Measurements from ENCODE around the gene ATP6V0E2.

The ATP6V0E2 gene

DNA sequence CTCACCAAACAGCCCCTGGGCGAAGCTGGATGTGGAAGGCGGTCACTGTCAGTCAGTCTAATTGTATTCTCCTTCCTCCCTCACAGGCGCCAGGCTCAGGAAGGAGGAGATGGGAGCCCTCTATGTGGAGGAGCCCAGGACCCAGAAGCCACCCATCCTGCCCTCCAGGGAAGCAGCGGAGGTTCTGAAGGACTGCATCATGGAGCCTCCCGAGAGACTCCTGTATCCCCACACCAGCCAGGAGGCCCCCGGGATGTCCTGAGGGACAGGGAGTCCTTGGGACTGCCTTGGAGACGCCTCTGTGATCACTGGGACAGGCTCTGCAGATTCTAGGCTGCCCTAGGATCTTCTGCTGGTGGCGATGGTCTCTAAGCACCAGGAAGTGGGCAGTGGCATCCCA lies 9.7 kb upstream of the ATP6V0E2 start:
- DNase-seq (ENCODE audit: low read depth): no peak

GRCh38 chr7:149864751-149865150 lies 9.0 kb upstream of the ATP6V0E2 start:
- no peak for DNase-seq (ENCODE audit: low read depth)

GRCh38 chr7:149865437-149865836 lies 8.3 kb upstream of the ATP6V0E2 start:
- no peak for DNase-seq (ENCODE audit: low read depth)

- DNase-seq (ENCODE audit: low read depth): no peak
Observed at GRCh38 chr7:149866139-149866778, 7.5 kb upstream of the ATP6V0E2 start.

DNA sequence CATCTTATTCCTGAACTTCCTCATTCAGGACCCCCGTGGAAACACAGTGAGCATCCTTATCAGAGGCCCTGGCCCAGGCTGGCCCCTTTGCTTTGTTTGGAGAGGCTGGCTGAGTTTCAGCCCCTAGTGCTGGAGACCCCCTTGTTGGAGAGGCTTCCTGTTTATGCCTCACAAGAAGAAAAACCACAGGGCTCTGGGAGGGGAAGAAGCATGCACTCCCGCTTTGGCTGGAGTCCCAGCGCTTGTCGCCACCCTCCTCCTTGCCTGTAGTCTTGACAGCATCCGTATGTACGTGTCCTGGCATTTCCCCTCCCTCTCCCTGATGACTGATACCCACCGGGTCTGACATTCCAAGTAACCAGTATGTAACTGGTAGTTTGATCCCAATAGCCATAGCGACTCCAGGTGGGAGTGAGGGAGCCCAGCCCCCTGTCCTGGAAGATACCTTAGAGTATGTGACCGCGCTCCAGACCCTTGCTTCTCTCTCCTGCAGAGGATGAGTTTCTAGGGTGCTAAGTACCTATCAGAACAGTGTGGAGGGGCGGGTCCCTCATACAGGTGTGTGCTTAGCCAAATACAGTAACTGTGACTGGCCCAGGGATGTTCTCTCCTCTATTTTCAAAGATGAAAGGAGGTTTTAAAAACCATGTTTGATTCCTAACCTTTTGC lies 6.9 kb upstream of the ATP6V0E2 start:
- no peak for DNase-seq (ENCODE audit: low read depth)

GRCh38 chr7:149867762-149868622 lies 5.8 kb upstream of the ATP6V0E2 start:
- DNase-seq (ENCODE audit: low read depth): no peak

GRCh38 chr7:149868623-149869290 lies 5.0 kb upstream of the ATP6V0E2 start:
- no peak for DNase-seq (ENCODE audit: low read depth)

DNA sequence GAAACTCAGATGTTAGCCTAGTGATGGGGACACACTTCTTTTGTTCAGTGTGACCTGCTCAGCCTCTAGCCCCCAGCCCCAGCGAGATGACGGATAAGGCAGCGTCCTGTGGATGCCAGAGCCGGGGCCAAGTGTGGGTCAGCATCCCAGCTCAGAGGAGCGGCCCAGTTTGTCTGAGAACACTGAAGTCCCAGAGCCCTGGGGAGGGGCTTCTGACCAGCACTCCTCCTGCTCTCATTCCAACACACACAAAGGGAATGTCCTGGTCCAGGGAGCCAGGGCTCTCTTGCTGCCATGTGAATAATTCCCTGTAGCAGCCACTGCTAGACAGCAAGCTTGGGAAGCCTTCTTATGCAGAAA lies 4.5 kb upstream of the ATP6V0E2 start:
- no peak for DNase-seq (ENCODE audit: low read depth)

DNA sequence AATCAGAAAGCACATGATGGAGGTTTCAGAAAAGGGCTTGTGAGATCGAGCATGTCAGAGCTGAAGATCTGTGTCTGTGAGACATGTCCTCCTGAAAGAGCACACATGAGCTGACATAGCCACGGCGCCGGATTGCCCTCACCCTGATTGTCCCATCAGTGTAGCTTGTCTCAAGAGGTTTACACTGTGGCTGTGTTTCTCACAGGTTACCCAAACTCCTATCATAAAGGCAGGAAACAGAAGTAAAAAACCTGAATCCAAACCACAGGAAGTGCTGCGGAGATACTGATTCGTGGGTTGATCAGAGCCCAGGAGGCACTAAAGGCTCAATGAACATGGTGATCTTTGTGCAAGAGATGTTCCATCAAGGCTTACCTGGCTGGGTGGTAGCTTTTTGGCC lies 3.9 kb upstream of the ATP6V0E2 start:
- no peak for DNase-seq (ENCODE audit: low read depth)

DNA sequence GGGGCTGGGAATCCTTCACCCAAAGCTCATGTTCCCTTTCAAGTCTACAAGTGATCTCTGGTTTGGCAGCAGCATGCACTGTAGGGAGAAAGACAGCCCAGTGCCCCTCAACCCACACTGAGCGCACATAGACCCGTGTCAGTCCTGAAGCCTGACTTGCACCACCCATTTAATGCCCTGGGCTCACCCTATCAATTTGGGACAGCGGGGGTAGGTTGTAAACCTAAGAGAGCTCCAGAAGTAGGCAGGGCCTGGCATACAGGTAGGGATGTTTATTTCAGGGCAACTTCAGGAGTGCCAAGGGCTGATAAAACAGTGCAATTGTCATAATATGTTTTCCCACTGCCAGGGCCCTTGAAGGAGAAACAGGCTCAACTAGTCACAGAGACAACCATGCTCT lies 3.5 kb upstream of the ATP6V0E2 start:
- DNase-seq (ENCODE audit: low read depth): no peak

- no peak for DNase-seq (ENCODE audit: low read depth)
Observed at GRCh38 chr7:149870701-149871483, 2.9 kb upstream of the ATP6V0E2 start.

DNA sequence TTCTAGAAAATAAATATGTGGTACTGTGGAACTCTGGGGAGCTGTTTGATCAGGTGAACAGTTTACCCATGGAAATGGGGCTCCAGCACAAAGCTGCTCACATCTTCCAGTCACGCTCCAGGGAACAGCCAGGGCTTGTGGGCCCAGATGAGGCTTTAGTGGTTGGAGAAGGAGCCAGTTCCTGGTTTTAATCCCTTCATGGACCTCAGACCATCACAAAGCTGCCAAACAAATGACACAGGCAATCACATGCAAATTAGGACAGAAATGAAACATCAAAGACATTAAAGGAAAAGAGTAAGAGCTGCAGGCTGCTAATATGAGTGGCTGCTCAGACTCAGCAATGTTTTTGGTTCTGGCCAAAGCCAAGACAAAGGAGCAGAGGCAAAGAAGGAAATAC lies 2.2 kb upstream of the ATP6V0E2 start:
- no peak for DNase-seq (ENCODE audit: low read depth)

DNA sequence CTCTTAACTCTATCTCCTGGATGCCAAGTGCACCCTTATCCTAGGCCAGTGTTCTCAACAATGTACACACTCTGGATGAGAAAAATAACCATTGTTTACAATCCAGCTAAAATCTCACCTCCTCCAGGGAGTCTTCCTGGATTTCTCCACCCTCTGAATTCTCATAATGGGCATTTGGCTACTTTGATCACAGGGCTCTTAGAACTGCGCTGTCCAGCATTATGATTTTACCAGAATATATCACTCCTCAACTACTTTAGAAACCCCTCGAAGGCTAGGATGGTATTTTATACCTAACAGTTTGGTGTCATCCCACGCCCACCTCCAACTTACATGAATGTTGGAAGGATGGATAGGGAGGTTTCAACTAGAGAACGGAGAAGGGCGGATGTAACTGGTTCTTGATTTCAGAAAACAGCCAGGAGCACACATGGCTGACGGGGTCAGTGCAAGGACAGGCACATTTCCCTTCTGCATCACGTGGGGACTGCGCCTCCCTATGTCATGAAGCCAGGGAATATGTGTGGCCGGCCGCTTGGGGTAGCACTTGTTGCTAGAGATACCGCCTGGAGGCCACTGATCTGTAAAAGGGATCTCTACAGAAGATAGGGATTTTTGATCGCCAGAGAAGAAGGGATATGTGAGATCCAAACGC lies 1.2 kb upstream of the ATP6V0E2 start:
- DNase-seq (ENCODE audit: low read depth): no peak

- no peak for DNase-seq (ENCODE audit: low read depth)
Observed at GRCh38 chr7:149873970-149874643, 338 bp downstream of the ATP6V0E2 start.

- no peak for DNase-seq (ENCODE audit: low read depth)
Observed at GRCh38 chr7:149874644-149875028, 867 bp downstream of the ATP6V0E2 start.

DNA sequence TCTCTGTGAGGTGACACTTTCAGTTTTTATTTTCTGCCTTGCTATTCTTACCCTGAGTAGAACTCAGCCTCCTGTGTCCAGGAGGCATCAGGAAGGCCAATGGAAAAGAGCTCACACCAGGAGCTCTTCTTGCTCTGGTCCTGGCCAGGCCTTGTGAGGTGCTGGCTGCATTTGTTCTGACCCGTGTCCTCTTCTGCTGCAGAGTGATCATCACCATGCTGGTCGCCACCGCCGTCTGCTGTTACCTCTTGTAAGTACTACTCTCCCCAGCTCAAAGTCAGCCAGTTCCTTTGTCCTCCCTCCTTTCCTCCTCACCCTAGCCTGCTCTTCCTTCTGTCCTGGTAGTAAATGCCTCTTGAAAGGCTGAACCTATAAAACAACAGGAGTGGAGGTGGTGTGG lies 1.6 kb downstream of the ATP6V0E2 start:
- no peak for DNase-seq (ENCODE audit: low read depth)

DNA sequence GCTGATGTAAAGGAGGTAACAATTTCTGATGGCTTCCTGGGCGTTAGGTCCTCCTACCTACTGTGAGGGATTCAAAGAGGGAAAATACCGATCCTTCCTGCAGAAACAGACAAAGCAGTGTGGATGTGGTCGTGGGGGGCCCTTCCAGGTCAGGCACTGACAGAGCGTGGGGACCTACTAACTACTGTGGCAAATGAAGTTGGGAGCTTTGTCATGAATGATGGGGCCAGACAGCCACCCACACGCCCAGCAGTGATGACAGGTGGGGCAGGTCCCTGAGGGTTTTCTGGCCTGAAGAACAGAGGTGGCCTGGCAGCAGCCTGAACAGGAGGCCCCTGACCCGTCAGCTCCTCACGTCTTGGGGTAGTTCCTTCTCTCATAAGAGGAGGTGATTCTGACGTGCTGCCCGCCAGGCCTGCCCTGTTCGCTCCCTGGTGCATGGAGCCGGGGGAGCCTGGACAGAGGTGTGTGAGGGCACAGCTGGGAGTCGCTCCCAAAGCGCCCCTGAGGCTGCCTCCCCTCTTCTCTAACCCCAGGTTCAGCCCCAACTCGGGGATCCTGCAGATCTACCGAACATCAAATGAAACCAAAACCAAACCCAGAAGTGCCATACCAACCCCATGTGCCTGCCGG lies 4.2 kb downstream of the ATP6V0E2 start:
- DNase-seq (ENCODE audit: low read depth): no peak

DNA sequence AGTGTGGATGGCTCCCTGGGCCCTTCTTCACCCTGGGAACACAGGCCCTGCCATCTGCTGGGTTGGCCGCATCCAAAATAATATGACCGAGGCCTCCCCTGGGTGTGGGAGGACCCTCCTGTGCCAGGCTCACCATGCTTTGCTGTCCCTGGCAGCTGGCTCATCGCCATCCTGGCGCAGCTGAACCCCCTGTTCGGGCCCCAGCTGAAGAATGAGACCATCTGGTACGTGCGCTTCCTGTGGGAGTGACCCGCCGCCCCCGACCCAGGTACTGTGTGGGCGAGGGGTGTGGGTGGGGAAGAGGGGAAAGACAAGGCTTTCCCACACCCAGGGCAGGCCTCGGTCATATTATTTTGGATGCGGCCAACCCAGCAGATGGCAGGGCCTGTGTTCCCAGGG lies 4.8 kb downstream of the ATP6V0E2 start:
- no peak for DNase-seq (ENCODE audit: low read depth)

DNA sequence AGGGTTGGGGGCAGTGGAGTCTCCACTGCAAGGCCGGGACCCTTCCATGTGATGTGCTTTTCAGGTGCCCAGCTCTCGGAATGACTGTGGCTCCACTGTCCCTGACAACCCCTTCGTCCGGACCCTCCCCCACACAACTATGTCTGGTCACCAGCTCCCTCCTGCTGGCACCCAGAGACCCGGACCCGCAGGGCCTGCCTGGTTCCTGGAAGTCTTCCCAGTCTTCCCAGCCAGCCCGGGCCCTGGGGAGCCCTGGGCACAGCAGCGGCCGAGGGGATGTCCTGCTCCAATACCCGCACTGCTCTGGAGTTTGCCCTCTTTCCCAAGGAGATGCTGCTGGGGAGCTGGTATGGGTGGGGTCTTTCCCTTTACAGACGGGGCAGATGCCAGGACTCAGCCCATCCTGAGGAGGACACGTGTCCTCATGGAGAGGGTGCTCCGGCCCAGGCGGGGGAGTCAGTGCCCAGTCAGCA lies 5.5 kb downstream of the ATP6V0E2 start:
- no peak for DNase-seq (ENCODE audit: low read depth)

Measured in stimulated activated CD8-positive, alpha-beta memory T cell treated with anti-CD3 and anti-CD28 coated beads, Interleukin-7, amount 100 ng/mL, for 24 hours (primary cell).